GM21619 (cell line): ENCODE data around the gene RANGAP1.

Source experiments
- ATAC-seq: cut with Tn5 transposase; IDR thresholded peaks from one replicate; pipeline ENCODE4 v1.9.1; 2021; ENCODE audit not compliant: unreplicated experiment

Gene RANGAP1

GRCh38 chr22:41285820-41286638, at the start of gene RANGAP1:
TSS of gene RANGAP1 (minus strand) at chr22:41286187. CDS start at chr22:41281044, 5,143 bp downstream.
- ATAC-seq = peak; percentile 91

GRCh38 chr22:41334951-41335635, 49.1 kb upstream of the RANGAP1 start:
- ATAC-seq = no peak

- ATAC-seq = no peak
Observed at GRCh38 chr22:41334215-41334614, 48.2 kb upstream of the RANGAP1 start.

GRCh38 chr22:41333806-41334205, 47.8 kb upstream of the RANGAP1 start:
- ATAC-seq = no peak

- ATAC-seq = no peak
Observed at GRCh38 chr22:41332217-41332939, 46.4 kb upstream of the RANGAP1 start.

- ATAC-seq = no peak
Observed at GRCh38 chr22:41330169-41330568, 44.2 kb upstream of the RANGAP1 start.

GRCh38 chr22:41327124-41327523, 41.1 kb upstream of the RANGAP1 start:
- no peak for ATAC-seq

GRCh38 chr22:41324821-41325528, 39.0 kb upstream of the RANGAP1 start:
- no peak for ATAC-seq

GRCh38 chr22:41320416-41321240, 34.6 kb upstream of the RANGAP1 start:
- ATAC-seq = no peak

GRCh38 chr22:41315586-41315985, 29.6 kb upstream of the RANGAP1 start:
- no peak for ATAC-seq

- no peak for ATAC-seq
Observed at GRCh38 chr22:41314821-41315220, 28.8 kb upstream of the RANGAP1 start.

- ATAC-seq = no peak
Observed at GRCh38 chr22:41311487-41311886, 25.5 kb upstream of the RANGAP1 start.

GRCh38 chr22:41310336-41310735, 24.3 kb upstream of the RANGAP1 start:
- no peak for ATAC-seq

- no peak for ATAC-seq
Observed at GRCh38 chr22:41308544-41308947, 22.6 kb upstream of the RANGAP1 start.

GRCh38 chr22:41308054-41308453, 22.1 kb upstream of the RANGAP1 start:
- ATAC-seq = no peak

GRCh38 chr22:41305646-41306045, 19.7 kb upstream of the RANGAP1 start:
- no peak for ATAC-seq

- no peak for ATAC-seq
Observed at GRCh38 chr22:41302811-41303210, 16.8 kb upstream of the RANGAP1 start.

- no peak for ATAC-seq
Observed at GRCh38 chr22:41302021-41302767, 16.2 kb upstream of the RANGAP1 start.
